GM10266 (cell line): Measurements from ENCODE around the gene ACADVL.
"Not testable (repeated sequence)": the region's sequence is repeated elsewhere in the genome, so short reads cannot be mapped to it uniquely, and the experiment has no call there.

Experiments
- DNase-seq: peaks from one replicate; pipeline ENCODE4 v3.0.0; 2012; ENCODE audit errors: extremely low spot score
- TF ChIP-seq, protein P1 (sequence below): IDR thresholded peaks from 2 replicates; pipeline ENCODE4 v1.5.1; 2012; ENCODE audit warnings: mild to moderate bottlenecking, low read depth; ENCODE audit not compliant: control insufficient read depth, insufficient read depth; ENCODE audit errors: missing control alignments

ACADVL gene

GRCh38 chr17:7242717-7243452 lies 23.1 kb downstream of the ACADVL start:
- peak; percentile 92 for DNase-seq

DNA sequence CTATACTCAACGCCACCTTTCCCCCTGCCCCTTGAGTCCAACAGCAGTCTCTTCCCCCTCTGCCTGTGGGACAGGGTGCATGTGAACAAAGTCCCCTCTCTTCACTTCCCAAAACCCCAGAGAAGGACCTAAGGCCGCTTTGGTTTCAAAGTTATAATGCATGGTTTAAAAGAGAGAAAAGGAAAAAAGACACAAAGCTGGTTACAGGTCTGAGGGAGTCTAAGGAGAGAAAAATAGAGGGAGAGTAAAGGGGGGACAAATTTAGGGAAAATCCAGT lies 23.7 kb downstream of the ACADVL start:
- TF ChIP-seq, protein P1, sequence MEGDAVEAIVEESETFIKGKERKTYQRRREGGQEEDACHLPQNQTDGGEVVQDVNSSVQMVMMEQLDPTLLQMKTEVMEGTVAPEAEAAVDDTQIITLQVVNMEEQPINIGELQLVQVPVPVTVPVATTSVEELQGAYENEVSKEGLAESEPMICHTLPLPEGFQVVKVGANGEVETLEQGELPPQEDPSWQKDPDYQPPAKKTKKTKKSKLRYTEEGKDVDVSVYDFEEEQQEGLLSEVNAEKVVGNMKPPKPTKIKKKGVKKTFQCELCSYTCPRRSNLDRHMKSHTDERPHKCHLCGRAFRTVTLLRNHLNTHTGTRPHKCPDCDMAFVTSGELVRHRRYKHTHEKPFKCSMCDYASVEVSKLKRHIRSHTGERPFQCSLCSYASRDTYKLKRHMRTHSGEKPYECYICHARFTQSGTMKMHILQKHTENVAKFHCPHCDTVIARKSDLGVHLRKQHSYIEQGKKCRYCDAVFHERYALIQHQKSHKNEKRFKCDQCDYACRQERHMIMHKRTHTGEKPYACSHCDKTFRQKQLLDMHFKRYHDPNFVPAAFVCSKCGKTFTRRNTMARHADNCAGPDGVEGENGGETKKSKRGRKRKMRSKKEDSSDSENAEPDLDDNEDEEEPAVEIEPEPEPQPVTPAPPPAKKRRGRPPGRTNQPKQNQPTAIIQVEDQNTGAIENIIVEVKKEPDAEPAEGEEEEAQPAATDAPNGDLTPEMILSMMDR, result no peak
- DNase-seq, result no peak

More at GRCh38 chr17:7242717-7243452, 23.1 kb downstream of the ACADVL start:
- TF ChIP-seq, protein P1, result peak; percentile 7

GRCh38 chr17:7243838-7244237 lies 24.1 kb downstream of the ACADVL start:
- DNase-seq, result not testable (repeated sequence)

DNA sequence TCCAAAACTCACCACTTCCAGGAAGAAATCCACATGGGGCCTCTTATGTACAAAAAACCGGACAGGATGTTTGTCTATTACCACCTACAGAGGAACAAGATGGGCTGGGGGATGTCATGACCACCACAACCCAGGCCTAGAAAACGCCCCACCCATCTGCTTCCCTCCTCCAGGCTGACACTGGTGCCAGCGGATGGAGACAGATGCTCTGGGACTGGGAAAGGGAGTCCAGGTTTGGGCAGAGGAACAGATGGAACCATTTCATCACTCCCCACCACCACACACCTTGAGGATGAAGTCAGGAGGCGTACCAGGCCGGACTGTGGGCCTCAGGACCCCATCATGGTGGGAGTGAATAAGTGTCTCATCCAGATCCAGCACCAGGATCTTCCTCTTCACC lies 27.0 kb downstream of the ACADVL start:
- TF ChIP-seq, protein P1, result no peak
- no peak for DNase-seq

- TF ChIP-seq, protein P1, result no peak
- no peak for DNase-seq
These were observed 29.1 kb downstream of the ACADVL start for GRCh38 chr17:7248796-7249195.

- DNase-seq, result no peak
These were observed 29.5 kb downstream of the ACADVL start for GRCh38 chr17:7249214-7249613.

DNA sequence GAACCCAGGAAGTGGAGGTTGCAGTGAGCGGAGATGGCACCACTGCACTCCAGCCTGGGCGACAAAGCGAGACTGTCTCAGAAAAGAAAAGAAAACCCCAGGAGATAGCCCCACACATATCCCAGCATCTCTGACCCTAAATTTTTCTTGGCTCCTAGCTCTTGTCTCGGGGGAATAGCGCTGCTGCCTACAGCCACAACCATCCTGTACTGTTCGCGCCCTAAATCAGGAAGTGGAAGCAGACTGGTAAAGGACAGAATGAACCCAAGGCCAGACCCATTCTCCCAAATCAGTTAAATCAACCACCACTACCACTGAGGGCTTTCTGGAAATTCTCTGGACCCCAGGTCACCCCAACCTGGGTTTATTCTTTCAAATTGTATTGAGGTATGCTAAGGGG lies 30.1 kb downstream of the ACADVL start:
- DNase-seq, result no peak
- TF ChIP-seq, protein P1, result no peak

More at GRCh38 chr17:7249214-7249613, 29.5 kb downstream of the ACADVL start:
- TF ChIP-seq, protein P1, result no peak
